ENCODE results near the gene NCKAP5. TPM values are rescaled to one million over a fixed set of nuclear protein-coding genes. Genes with fewer than 3 reads are reported as not detected.
A peak's percentile ranks its signal among the peaks of the same experiment; 100 is the strongest.

NCKAP5 gene
- total RNA-seq, 4 donors from 2014 or later = 0.03 to 0.55 (median 0.33) TPM

- ATAC-seq (peak in 1 of 2 donors; percentile 50), DNase-seq (peak; percentile 10 to 23)
- no peak for TF ChIP-seq POLR2A (IDR thresholded peaks at IDR 0.05)
- TF ChIP-seq, protein P1, sequence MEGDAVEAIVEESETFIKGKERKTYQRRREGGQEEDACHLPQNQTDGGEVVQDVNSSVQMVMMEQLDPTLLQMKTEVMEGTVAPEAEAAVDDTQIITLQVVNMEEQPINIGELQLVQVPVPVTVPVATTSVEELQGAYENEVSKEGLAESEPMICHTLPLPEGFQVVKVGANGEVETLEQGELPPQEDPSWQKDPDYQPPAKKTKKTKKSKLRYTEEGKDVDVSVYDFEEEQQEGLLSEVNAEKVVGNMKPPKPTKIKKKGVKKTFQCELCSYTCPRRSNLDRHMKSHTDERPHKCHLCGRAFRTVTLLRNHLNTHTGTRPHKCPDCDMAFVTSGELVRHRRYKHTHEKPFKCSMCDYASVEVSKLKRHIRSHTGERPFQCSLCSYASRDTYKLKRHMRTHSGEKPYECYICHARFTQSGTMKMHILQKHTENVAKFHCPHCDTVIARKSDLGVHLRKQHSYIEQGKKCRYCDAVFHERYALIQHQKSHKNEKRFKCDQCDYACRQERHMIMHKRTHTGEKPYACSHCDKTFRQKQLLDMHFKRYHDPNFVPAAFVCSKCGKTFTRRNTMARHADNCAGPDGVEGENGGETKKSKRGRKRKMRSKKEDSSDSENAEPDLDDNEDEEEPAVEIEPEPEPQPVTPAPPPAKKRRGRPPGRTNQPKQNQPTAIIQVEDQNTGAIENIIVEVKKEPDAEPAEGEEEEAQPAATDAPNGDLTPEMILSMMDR (IDR thresholded peaks at IDR 0.05 in 4 of 5, conservative IDR thresholded peaks at IDR 0.05 in 1 of 5) = no peak
- Histone ChIP-seq H3K27ac (no peak overlapping the region), H3K4me1 (no peaks in the 10 kb centered on the region), H3K9me3 (no peaks in the 10 kb centered on the region), H3K36me3 (no peaks in the 10 kb centered on the region), H3K4me3 (no peak overlapping the region), H3K27me3 (no peaks in the 10 kb centered on the region)
- intact Hi-C loops (cut with DNase I; ENCODE audit: low total_unique reads) = no loop called here
- in situ Hi-C loops (cut with MboI; ENCODE audit: low sequenced_read_pairs in 4 of 4) = no loop called here
Observed at GRCh38 chr2:133489641-133490410, 78.4 kb downstream of the NCKAP5 start.

GRCh38 chr2:133489146-133489545, 79.1 kb downstream of the NCKAP5 start:
- ATAC-seq (no peak), DNase-seq (no peak)
- no peaks in the 10 kb centered on the region for H3K4me1 ChIP-seq
- no peaks in the 10 kb centered on the region for H3K9me3 ChIP-seq
- intact Hi-C loops (cut with DNase I; ENCODE audit: low total_unique reads) (no loop called here), in situ Hi-C loops (cut with MboI; ENCODE audit: low sequenced_read_pairs in 4 of 4) (no loop called here)
- no peak for TF ChIP-seq POLR2A (IDR thresholded peaks at IDR 0.05)
- TF ChIP-seq, protein P1 (IDR thresholded peaks at IDR 0.05 in 4 of 5, conservative IDR thresholded peaks at IDR 0.05 in 1 of 5) = no peak
- H3K36me3 ChIP-seq = no peaks in the 10 kb centered on the region
- no peak overlapping the region for H3K4me3 ChIP-seq
- no peak overlapping the region for H3K27ac ChIP-seq
- no peaks in the 10 kb centered on the region for H3K27me3 ChIP-seq

GRCh38 chr2:133486771-133487191, 81.5 kb downstream of the NCKAP5 start:
- no peak for ATAC-seq

GRCh38 chr2:133485868-133486267, 82.4 kb downstream of the NCKAP5 start:
- H3K36me3 ChIP-seq = no peaks in the 10 kb centered on the region
- H3K4me1 ChIP-seq = no peaks in the 10 kb centered on the region
- H3K27me3 ChIP-seq = no peaks in the 10 kb centered on the region
- H3K9me3 ChIP-seq = no peaks in the 10 kb centered on the region
- TF ChIP-seq POLR2A (IDR thresholded peaks at IDR 0.05) = no peak
- TF ChIP-seq, protein P1 (IDR thresholded peaks at IDR 0.05 in 4 of 5, conservative IDR thresholded peaks at IDR 0.05 in 1 of 5) = no peak
- DNase-seq (no peak), ATAC-seq (no peak)
- in situ Hi-C loops (cut with MboI; ENCODE audit: low sequenced_read_pairs in 4 of 4) (no loop called here), intact Hi-C loops (cut with DNase I; ENCODE audit: low total_unique reads) (no loop called here)
- H3K4me3 ChIP-seq = no peak overlapping the region
- H3K27ac ChIP-seq = no peak overlapping the region

More at GRCh38 chr2:133486771-133487191, 81.5 kb downstream of the NCKAP5 start:
- Histone ChIP-seq H3K36me3 (no peaks in the 10 kb centered on the region), H3K27me3 (no peaks in the 10 kb centered on the region), H3K4me3 (no peak overlapping the region), H3K9me3 (no peaks in the 10 kb centered on the region), H3K27ac (no peak overlapping the region), H3K4me1 (no peaks in the 10 kb centered on the region)
- intact Hi-C loops (cut with DNase I; ENCODE audit: low total_unique reads) = no loop called here
- no peak for DNase-seq
- TF ChIP-seq, protein P1 (IDR thresholded peaks at IDR 0.05 in 4 of 5, conservative IDR thresholded peaks at IDR 0.05 in 1 of 5) = no peak
- TF ChIP-seq POLR2A (IDR thresholded peaks at IDR 0.05) = no peak
- in situ Hi-C loops (cut with MboI; ENCODE audit: low sequenced_read_pairs in 4 of 4) = no loop called here
